H7 (cell line): Measurements from ENCODE around the gene FADS2. TPM values are rescaled to one million over a fixed set of nuclear protein-coding genes. Genes with fewer than 3 reads are reported as not detected.
A peak's percentile ranks its signal among the peaks of the same experiment; 100 is the strongest.

Source experiments
- DNase-seq: peaks from one replicate; pipeline ENCODE4 v3.0.0; 2012
- H3K27me3 ChIP-seq: 2 replicates; pipeline ENCODE4 v1.6.0; 2011; ENCODE audit warnings: mild to moderate bottlenecking, low read length; ENCODE audit not compliant: control insufficient read depth, insufficient read depth
- H3K36me3 ChIP-seq: replicated peaks from 2 replicates; pipeline ENCODE4 v1.5.1; 2011; ENCODE audit warnings: low read length; ENCODE audit not compliant: control insufficient read depth, insufficient read depth
- H3K4me3 ChIP-seq: 2 replicates; pipeline ENCODE4 v1.5.1; 2011; ENCODE audit warnings: low read depth, mild to moderate bottlenecking, control low read depth, low read length, moderate library complexity; ENCODE audit not compliant: insufficient read depth
- total RNA-seq: library from RNA; depleted of rRNA; stranded (reverse); fragments of >200 nt; shearing (Covaris generic); gene quantifications from 2 replicates; pipeline ENCODE4 v1.2.3, GENCODE V29; 2014; rRNA removed

The FADS2 gene
- total RNA-seq, 1 experiment from 2014 or later = 225 TPM

DNA sequence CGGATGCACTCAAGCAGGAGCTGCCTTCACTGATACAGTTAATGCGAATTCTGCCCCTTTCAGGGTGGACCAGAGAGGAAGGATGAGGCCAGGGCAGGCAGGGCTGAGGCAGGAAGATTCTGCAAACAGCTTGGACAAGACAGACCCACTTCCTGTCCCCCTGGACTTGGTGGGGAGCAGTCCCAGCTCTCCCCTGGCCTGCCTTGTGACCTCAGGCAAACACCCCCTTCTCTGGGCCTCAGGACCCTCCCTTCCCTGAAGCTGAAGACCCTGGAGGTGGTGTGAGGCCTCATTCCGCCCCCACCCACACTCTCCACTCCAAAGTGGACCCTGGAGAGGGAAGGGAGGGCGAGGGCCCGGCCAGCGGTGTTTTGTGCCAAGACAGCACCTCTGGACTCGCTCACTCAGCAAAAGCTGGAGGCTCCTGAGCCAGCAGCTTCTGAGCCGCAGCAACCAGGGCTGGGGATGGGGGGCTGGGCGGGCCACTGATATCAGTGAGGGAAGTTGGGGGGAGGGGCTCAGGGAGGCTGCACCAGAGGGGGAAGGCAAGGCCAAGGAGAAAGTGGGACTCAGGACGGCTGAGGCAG lies 80.7 kb downstream of the FADS2 start:
- no peak overlapping the region for H3K4me3 ChIP-seq
- no peaks in the 10 kb centered on the region for H3K27me3 ChIP-seq
- peak; percentile 87 for DNase-seq
- H3K36me3 ChIP-seq = no peaks in the 10 kb centered on the region

GRCh38 chr11:61910187-61911127 lies 82.4 kb downstream of the FADS2 start:
- Histone ChIP-seq H3K27me3 (no peaks in the 10 kb centered on the region), H3K36me3 (no peaks in the 10 kb centered on the region), H3K4me3 (no peak overlapping the region)
- peak; percentile 42 for DNase-seq

DNA sequence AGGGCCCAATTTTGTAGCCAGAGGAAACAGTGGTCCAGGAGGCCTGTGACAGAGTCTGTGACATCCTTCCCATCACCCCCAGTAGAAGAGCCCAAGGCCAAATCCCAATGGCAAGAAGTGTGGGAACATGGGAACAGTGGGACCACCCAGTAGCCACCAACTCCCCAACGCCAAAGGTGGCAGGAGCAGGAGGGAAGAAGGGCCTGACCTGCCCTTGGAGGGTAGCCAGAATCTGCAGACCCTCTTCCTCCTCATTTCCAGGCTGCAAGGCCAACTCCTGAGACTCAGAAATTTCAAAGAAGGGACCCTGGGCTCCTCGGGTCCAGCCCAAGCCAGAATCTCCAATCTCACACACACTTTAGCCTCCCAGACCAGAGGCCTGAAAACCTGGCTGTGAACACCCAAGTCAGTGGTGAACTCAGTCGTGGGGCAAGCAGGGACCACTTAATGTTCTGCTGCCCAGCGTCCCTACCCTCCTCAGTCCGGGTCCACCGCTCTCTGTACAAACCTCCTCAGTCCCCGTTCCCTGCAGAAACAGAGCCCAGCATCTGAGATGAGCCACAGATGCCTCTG lies 83.1 kb downstream of the FADS2 start:
- DNase-seq = peak; percentile 28
- Histone ChIP-seq H3K36me3 (no peaks in the 10 kb centered on the region), H3K27me3 (0 out of 2 replicates have a peak, but pooled peaks cover 1% of the 10 kb centered on the region), H3K4me3 (no peak overlapping the region)

GRCh38 chr11:61911701-61912529 lies 83.8 kb downstream of the FADS2 start:
- Histone ChIP-seq H3K27me3 (peaks cover 8% of the 10 kb centered on the region), H3K36me3 (no peaks in the 10 kb centered on the region), H3K4me3 (no peak overlapping the region)
- DNase-seq = peak; percentile 39

DNA sequence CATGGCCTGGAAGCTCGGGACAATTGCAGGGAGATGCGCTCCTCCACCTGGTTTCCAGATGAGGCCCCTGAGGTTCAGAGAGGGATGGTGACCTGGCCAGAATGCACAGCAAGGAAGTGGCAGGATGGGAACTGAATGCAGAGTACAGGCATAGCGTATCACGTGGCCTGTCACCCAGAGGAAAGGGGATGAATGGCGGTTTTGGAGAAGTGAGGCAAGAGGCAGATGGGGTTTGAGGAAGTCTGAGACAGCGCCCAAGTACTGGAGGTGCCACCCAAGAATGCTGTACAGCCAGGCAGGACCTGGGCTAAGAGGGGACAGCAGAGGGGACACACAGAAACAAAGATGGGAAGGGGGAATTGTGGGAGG lies 84.4 kb downstream of the FADS2 start:
- H3K27me3 ChIP-seq = peaks cover 11% of the 10 kb centered on the region
- H3K36me3 ChIP-seq = no peaks in the 10 kb centered on the region
- DNase-seq = no peak

GRCh38 chr11:61912991-61913698 lies 85.0 kb downstream of the FADS2 start:
- DNase-seq = peak; percentile 66
- Histone ChIP-seq H3K36me3 (no peaks in the 10 kb centered on the region), H3K4me3 (no peak overlapping the region), H3K27me3 (peaks cover 17% of the 10 kb centered on the region)

More for the DNA sequence above, 84.4 kb downstream of the FADS2 start:
- no peak overlapping the region for H3K4me3 ChIP-seq

DNA sequence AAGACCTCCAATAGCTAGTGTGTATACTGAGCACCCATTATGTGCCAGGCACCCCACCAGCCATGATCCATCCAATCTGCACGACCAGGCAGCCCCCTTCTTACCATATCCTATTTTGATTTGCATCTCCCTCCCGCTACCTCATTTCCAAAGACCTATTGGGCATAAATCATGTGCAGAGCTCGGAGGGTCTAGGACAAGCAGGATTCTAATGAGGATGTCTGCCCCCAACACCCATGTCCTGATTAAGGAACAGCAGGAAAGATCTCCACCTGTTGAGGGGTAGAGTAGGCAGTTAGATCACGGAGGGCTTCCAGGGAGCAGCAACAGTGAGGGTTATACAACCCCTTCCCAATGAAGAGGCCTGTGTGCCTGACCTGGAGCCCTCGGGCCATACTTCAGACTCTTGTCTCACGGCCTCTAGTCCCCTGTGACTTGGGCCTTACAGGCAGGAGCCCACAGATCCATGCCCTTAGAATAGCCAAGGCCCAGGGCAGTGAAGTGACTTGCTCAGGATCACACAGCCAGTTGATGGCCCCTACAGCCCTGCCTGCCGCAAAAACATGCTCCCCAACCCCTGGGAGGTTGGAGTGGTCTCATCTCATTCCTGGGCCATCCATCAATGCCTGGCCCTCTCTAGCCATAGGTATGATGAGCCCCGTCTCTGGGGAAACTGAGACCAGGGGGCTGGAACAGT lies 85.7 kb downstream of the FADS2 start:
- peak; percentile 37 for DNase-seq
- peaks cover 22% of the 10 kb centered on the region for H3K27me3 ChIP-seq
- H3K36me3 ChIP-seq = no peaks in the 10 kb centered on the region
- no peak overlapping the region for H3K4me3 ChIP-seq

- H3K36me3 ChIP-seq = no peaks in the 10 kb centered on the region
- peaks cover 22% of the 10 kb centered on the region for H3K27me3 ChIP-seq
- H3K4me3 ChIP-seq = no peak overlapping the region
- DNase-seq = peak; percentile 36
Measured at GRCh38 chr11:61914471-61915171, 86.5 kb downstream of the FADS2 start.

- H3K27me3 ChIP-seq = peaks cover 24% of the 10 kb centered on the region
- H3K36me3 ChIP-seq = no peaks in the 10 kb centered on the region
- H3K4me3 ChIP-seq = peak overlapping the region; percentile 53
- peak; percentile 81 for DNase-seq
Measured at GRCh38 chr11:61916737-61917333, 88.7 kb downstream of the FADS2 start.

Other genes starting within 250 kb of the FADS2 start
- 3.6 and 4.8 TPM in 2 replicates for gene SYT7, start 247.2 kb upstream of the FADS2 start, total RNA-seq
- gene DAGLA, start 147.9 kb upstream of the FADS2 start, total RNA-seq = 3.7 and 4.8 TPM in 2 replicates
- 3.6 and 4.2 TPM in 2 replicates for gene MYRF, start 75.7 kb upstream of the FADS2 start, total RNA-seq
- 263 and 296 TPM in 2 replicates for gene TMEM258, start 35.7 kb upstream of the FADS2 start, total RNA-seq
- 103 and 119 TPM in 2 replicates for gene FEN1, start 35.4 kb upstream of the FADS2 start, total RNA-seq
- 99.2 and 115 TPM in 2 replicates for gene FADS1, start 11.3 kb upstream of the FADS2 start, total RNA-seq
- gene FADS3, start 63.2 kb downstream of the FADS2 start, total RNA-seq = 27.1 and 41.3 TPM in 2 replicates
- 5.8 and 7.2 TPM in 2 replicates for gene RAB3IL1, start 89.3 kb downstream of the FADS2 start, total RNA-seq
- gene BEST1, start 122.1 kb downstream of the FADS2 start, total RNA-seq = 0.30 and 0.45 TPM in 2 replicates
- gene FTH1, start 139.3 kb downstream of the FADS2 start, total RNA-seq = 443 and 463 TPM in 2 replicates